H1 (cell line): ENCODE data around the gene LITAFD. TPM values are rescaled to one million over a fixed set of nuclear protein-coding genes. Genes with fewer than 3 reads are reported as not detected.

Experiments
- CBX5 ChIP-seq: fragments of 300-800, 300-1000 bp; sonication (generic); IDR thresholded peaks from 2 replicates; pipeline ENCODE4 v1.7.1; 2016; ENCODE audit warnings: antibody characterized with exemption, low read length, low read depth
- CHD1 ChIP-seq: IDR thresholded peaks from 2 replicates; pipeline ENCODE4 v1.6.1; 2012; ENCODE audit warnings: low read depth, low read length, improper control_type of control experiment
- EZH2 ChIP-seq: fragments of 200-600 bp; sonication (generic); IDR thresholded peaks from 2 replicates; pipeline ENCODE4 v1.7.1; 2012; ENCODE audit warnings: low read depth, mild to moderate bottlenecking, moderate library complexity, low read length, inconsistent platforms; ENCODE audit not compliant: severe bottlenecking
- KDM1A ChIP-seq: fragments of 200-600, 300-600 bp; sonication (generic); IDR thresholded peaks from 2 replicates; pipeline ENCODE4 v1.7.1; 2016; ENCODE audit warnings: mild to moderate bottlenecking, low read length, borderline replicate concordance
- SIX5 ChIP-seq: IDR thresholded peaks from 2 replicates; pipeline ENCODE4 v1.6.1; 2011; ENCODE audit warnings: mild to moderate bottlenecking, low read depth, low read length
- SRF ChIP-seq: IDR thresholded peaks from 2 replicates; pipeline ENCODE4 v1.6.1; 2011; ENCODE audit warnings: mild to moderate bottlenecking, low read depth, low read length, moderate library complexity
- polyA plus RNA-seq, 7 experiments: library from polyadenylated mRNA; depleted of rRNA in 3 of 7; stranded (reverse) in 5 of 7; unstranded in 2 of 7; fragments of >200 nt in 5 of 7; fragments of 200-250 nt in 2 of 7; gene quantifications; 1 replicate in 5 of 7; 2 replicates in 1 of 7; 4 replicates in 1 of 7; pipeline versions ENCODE4 v1.2.1 to v1.2.3, GENCODE V29; 2011 to 2013; ENCODE audit warnings: missing spikeins in 2 of 7, mixed read lengths in 2 of 7
- total RNA-seq: library from RNA; stranded (reverse); fragmentation: NEBNext Ultra II Directional; extraction: Animal tissue kit (Norgen Biotek cat#: 25700); gene quantifications from 2 replicates; pipeline ENCODE4 v1.2.1, GENCODE V29; 2021
- TF ChIP-seq, protein P1 (sequence below): fragments of 300-600 bp; sonication (generic); IDR thresholded peaks from 2 replicates; pipeline ENCODE4 v1.7.1; 2012; ENCODE audit warnings: low read length, moderate library complexity, mild to moderate bottlenecking, inconsistent platforms; ENCODE audit not compliant: insufficient replicate concordance
- TF ChIP-seq, protein P2 (sequence below): IDR thresholded peaks from 2 replicates; pipeline ENCODE4 v1.6.1; 2012; ENCODE audit warnings: low read length, inconsistent platforms

LITAFD gene
- total and polyA plus RNA-seq, 2 of the 8 experiments (the other 6 are each of a cell fraction or from before 2014, with no cell fraction given) = not detected

DNA sequence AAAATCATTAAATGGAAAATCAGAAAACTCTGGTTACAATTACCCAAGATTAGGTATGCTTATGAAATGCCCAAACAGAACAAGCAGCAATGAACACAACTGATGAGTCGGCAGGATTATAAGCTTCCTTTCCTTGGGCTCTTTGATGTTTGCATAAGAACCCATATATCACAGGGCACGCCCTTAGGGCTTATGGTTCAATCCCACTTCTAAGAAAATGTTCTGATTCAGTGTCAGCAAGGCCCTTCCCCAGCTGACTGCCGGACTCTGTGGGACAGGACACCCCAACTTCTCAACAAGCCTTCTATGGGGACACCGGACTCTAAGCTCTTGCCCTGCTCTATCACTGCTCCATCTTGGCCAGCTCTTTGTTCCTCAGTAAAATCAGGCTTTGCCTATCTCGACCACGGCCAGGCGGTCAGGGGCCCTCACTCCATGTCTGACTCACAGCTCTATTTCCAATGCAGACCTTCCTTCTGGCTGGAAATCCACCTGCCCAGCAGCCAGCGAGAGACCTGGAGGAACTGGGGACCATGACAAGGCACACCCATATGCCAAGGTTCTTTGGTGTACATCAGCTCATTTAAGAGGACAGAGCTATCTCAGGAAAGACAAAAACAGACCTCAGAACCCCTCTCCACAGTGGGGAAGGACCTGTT, 26.8 kb downstream of the LITAFD start (continued):
- TF ChIP-seq, protein P1, sequence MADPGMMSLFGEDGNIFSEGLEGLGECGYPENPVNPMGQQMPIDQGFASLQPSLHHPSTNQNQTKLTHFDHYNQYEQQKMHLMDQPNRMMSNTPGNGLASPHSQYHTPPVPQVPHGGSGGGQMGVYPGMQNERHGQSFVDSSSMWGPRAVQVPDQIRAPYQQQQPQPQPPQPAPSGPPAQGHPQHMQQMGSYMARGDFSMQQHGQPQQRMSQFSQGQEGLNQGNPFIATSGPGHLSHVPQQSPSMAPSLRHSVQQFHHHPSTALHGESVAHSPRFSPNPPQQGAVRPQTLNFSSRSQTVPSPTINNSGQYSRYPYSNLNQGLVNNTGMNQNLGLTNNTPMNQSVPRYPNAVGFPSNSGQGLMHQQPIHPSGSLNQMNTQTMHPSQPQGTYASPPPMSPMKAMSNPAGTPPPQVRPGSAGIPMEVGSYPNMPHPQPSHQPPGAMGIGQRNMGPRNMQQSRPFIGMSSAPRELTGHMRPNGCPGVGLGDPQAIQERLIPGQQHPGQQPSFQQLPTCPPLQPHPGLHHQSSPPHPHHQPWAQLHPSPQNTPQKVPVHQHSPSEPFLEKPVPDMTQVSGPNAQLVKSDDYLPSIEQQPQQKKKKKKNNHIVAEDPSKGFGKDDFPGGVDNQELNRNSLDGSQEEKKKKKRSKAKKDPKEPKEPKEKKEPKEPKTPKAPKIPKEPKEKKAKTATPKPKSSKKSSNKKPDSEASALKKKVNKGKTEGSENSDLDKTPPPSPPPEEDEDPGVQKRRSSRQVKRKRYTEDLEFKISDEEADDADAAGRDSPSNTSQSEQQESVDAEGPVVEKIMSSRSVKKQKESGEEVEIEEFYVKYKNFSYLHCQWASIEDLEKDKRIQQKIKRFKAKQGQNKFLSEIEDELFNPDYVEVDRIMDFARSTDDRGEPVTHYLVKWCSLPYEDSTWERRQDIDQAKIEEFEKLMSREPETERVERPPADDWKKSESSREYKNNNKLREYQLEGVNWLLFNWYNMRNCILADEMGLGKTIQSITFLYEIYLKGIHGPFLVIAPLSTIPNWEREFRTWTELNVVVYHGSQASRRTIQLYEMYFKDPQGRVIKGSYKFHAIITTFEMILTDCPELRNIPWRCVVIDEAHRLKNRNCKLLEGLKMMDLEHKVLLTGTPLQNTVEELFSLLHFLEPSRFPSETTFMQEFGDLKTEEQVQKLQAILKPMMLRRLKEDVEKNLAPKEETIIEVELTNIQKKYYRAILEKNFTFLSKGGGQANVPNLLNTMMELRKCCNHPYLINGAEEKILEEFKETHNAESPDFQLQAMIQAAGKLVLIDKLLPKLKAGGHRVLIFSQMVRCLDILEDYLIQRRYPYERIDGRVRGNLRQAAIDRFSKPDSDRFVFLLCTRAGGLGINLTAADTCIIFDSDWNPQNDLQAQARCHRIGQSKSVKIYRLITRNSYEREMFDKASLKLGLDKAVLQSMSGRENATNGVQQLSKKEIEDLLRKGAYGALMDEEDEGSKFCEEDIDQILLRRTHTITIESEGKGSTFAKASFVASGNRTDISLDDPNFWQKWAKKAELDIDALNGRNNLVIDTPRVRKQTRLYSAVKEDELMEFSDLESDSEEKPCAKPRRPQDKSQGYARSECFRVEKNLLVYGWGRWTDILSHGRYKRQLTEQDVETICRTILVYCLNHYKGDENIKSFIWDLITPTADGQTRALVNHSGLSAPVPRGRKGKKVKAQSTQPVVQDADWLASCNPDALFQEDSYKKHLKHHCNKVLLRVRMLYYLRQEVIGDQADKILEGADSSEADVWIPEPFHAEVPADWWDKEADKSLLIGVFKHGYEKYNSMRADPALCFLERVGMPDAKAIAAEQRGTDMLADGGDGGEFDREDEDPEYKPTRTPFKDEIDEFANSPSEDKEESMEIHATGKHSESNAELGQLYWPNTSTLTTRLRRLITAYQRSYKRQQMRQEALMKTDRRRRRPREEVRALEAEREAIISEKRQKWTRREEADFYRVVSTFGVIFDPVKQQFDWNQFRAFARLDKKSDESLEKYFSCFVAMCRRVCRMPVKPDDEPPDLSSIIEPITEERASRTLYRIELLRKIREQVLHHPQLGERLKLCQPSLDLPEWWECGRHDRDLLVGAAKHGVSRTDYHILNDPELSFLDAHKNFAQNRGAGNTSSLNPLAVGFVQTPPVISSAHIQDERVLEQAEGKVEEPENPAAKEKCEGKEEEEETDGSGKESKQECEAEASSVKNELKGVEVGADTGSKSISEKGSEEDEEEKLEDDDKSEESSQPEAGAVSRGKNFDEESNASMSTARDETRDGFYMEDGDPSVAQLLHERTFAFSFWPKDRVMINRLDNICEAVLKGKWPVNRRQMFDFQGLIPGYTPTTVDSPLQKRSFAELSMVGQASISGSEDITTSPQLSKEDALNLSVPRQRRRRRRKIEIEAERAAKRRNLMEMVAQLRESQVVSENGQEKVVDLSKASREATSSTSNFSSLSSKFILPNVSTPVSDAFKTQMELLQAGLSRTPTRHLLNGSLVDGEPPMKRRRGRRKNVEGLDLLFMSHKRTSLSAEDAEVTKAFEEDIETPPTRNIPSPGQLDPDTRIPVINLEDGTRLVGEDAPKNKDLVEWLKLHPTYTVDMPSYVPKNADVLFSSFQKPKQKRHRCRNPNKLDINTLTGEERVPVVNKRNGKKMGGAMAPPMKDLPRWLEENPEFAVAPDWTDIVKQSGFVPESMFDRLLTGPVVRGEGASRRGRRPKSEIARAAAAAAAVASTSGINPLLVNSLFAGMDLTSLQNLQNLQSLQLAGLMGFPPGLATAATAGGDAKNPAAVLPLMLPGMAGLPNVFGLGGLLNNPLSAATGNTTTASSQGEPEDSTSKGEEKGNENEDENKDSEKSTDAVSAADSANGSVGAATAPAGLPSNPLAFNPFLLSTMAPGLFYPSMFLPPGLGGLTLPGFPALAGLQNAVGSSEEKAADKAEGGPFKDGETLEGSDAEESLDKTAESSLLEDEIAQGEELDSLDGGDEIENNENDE = no peak
- TF ChIP-seq SIX5 = no peak
- TF ChIP-seq, protein P2, sequence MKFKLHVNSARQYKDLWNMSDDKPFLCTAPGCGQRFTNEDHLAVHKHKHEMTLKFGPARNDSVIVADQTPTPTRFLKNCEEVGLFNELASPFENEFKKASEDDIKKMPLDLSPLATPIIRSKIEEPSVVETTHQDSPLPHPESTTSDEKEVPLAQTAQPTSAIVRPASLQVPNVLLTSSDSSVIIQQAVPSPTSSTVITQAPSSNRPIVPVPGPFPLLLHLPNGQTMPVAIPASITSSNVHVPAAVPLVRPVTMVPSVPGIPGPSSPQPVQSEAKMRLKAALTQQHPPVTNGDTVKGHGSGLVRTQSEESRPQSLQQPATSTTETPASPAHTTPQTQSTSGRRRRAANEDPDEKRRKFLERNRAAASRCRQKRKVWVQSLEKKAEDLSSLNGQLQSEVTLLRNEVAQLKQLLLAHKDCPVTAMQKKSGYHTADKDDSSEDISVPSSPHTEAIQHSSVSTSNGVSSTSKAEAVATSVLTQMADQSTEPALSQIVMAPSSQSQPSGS = no peak
- no peak for TF ChIP-seq SRF
- no peak for TF ChIP-seq KDM1A
- TF ChIP-seq CHD1 = no peak
- TF ChIP-seq CBX5 = no peak
- no peak for TF ChIP-seq EZH2
